Measurements from ENCODE around the gene CAND1. TPM values are rescaled to one million over a fixed set of nuclear protein-coding genes. Genes with fewer than 3 reads are reported as not detected.
A peak's percentile ranks its signal among the peaks of the same experiment; 100 is the strongest.

CAND1 gene
- total and polyA plus RNA-seq, 9 of the 15 experiments (the other 6 are each of a cell fraction or from before 2014, with no cell fraction given), result 24.0 to 167 (median 77.5) TPM

DNA sequence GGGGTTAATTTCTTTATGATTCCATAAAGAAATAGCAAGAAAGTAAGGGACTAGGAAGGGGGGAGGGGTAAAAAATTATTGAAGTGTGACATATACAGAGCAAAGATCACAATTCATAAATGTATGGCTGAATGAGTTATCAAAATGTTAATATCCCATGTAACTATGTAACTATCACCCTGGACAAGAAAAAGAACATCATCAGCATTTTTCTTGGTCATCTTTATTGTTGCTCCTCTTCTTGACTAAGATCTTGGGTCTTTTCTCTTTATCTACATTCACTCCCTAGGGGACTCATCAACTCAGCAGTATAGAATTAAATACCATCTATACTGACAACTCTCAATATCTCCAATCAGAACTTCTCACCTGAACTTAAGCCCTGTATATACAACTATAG is 57.5 kb downstream of the CAND1 start:
- in situ Hi-C loops (cut with MboI), result no loop called here
- H3K4me1 ChIP-seq (replicated peaks in 1 of 2; ENCODE audit: control insufficient read depth in 2 of 2, insufficient read depth in 2 of 2, low read length in 2 of 2), result no peaks in the 10 kb centered on the region
- H3K9me1 ChIP-seq (ENCODE audit: control insufficient read depth, insufficient read depth, low read length), result no peaks in the 10 kb centered on the region
- H3K27me3 ChIP-seq (ENCODE audit: control insufficient read depth in 2 of 2, insufficient read depth in 2 of 2, low read length in 2 of 2), result peaks cover 0 to 2% of the 10 kb centered on the region in 2 experiments; a peak in 2 of 5 replicates
- no peaks in the 10 kb centered on the region for H3K79me2 ChIP-seq (ENCODE audit: control insufficient read depth, insufficient read depth, low read length)
- DNase-seq (ENCODE audit: extremely low read depth in 1 of 4, low spot score in 3 of 4) (no peak), ATAC-seq (no peak), FAIRE-seq (no peak)
- no peaks in the 10 kb centered on the region; the same call in 1 of the 2 replicates for H3K9me3 ChIP-seq (replicated peaks; ENCODE audit: control insufficient read depth, insufficient read depth, low read depth, low read length)
- no peaks in the 10 kb centered on the region for H4K20me1 ChIP-seq (replicated peaks; ENCODE audit: control insufficient read depth, insufficient read depth, low read length)
- H3K4me3 ChIP-seq, result no peak overlapping the region
- POLR2A ChIA-PET, result no interaction called here
- intact Hi-C loops (cut with micrococcal nuclease), result no loop called here
- no peak overlapping the region for H3K27ac ChIP-seq (ENCODE audit: extremely low read depth, low read depth, low read length)
- no peak overlapping the region for H3K4me2 ChIP-seq (ENCODE audit: insufficient read depth, low read length)
- CTCF ChIA-PET (ENCODE audit: low intra/inter-chr PET ratio), result no interaction called here
- H3K9ac ChIP-seq (ENCODE audit: insufficient read depth in 1 of 2, low read depth in 2 of 2, low read length in 2 of 2), result no peak overlapping the region
- H3K36me3 ChIP-seq (ENCODE audit: control insufficient read depth, insufficient read depth, low read length), result no peaks in the 10 kb centered on the region
- no peak overlapping the region for H2AFZ ChIP-seq (ENCODE audit: low read depth, low read length)
- no TSS peak for BruUV-seq (replicated peaks)
- TF ChIP-seq NFE2 (IDR thresholded peaks at IDR 0.05; ENCODE audit: low read depth) (no peak), TFE3 (CRISPR knock-in tag; IDR thresholded peaks at IDR 0.05) (no peak), NBN (IDR thresholded peaks at IDR 0.05; ENCODE audit: low read depth) (no peak), ZNF316 (IDR thresholded peaks at IDR 0.05) (peak; percentile 87), ZNF589 (CRISPR knock-in tag; IDR thresholded peaks at IDR 0.05; ENCODE audit: low read depth) (no peak), CTBP1 (IDR thresholded peaks at IDR 0.05; ENCODE audit: borderline replicate concordance) (no peak), ELF4 (CRISPR knock-in tag; IDR thresholded peaks at IDR 0.05) (no peak), MAFG (tag; conservative IDR thresholded peaks at IDR 0.05) (peak; percentile 70), HES1 (IDR thresholded peaks at IDR 0.05; ENCODE audit: low read depth) (no peak), MAFF (IDR thresholded peaks at IDR 0.05; ENCODE audit: low read length) (peak; percentile 48), CBFA2T3 (IDR thresholded peaks at IDR 0.05) (no peak), ZNF134 (CRISPR knock-in tag; conservative IDR thresholded peaks at IDR 0.05) (no peak), FOS (IDR thresholded peaks at IDR 0.05; ENCODE audit: extremely low read depth, insufficient read length) (no peak), LARP7 (IDR thresholded peaks at IDR 0.05) (no peak), MCM2 (IDR thresholded peaks at IDR 0.05; ENCODE audit: low read depth) (no peak), TOE1 (IDR thresholded peaks at IDR 0.05; ENCODE audit: borderline replicate concordance) (no peak), TOE1 (CRISPR knock-in tag; IDR thresholded peaks at IDR 0.05; ENCODE audit: borderline replicate concordance, low read depth) (no peak), EGR1 (conservative IDR thresholded peaks at IDR 0.05) (no peak), WHSC1 (IDR thresholded peaks at IDR 0.05; ENCODE audit: low read length) (no peak), PTBP1 (IDR thresholded peaks at IDR 0.05; ENCODE audit: low read depth, low read length) (no peak), CEBPG (CRISPR knock-in tag; IDR thresholded peaks at IDR 0.05) (no peak), CEBPG (tag; conservative IDR thresholded peaks at IDR 0.05 in 1 of 2, IDR thresholded peaks at IDR 0.05 in 1 of 2) (no peak), C11orf30 (IDR thresholded peaks at IDR 0.05; ENCODE audit: low read depth) (peak; percentile 68), RNF2 (IDR thresholded peaks at IDR 0.05) (no peak), MAFK (IDR thresholded peaks at IDR 0.05; ENCODE audit: low read length) (peak; percentile 49; the same call in 1 of the 2 replicates), ILF3 (IDR thresholded peaks at IDR 0.05; ENCODE audit: borderline replicate concordance) (no peak), ARID1B (IDR thresholded peaks at IDR 0.05) (no peak), CC2D1A (IDR thresholded peaks at IDR 0.05) (no peak)

Data from K562 (cell line).